Right lobe of liver (tissue), 4 donors: ENCODE measurements around the gene TTC7B.

ENCODE experiments used
- CTCF ChIP-seq, 4 donors: fragments of 200-600 bp in 3 of 4; fragments of 450-650 bp in 1 of 4; IDR thresholded peaks; one replicate each; pipeline versions ENCODE4 v1.5.1 to v1.8.0; 2016 to 2022; ENCODE audit warnings: antibody characterized with exemption in 4 of 4, mild to moderate bottlenecking in 2 of 4
- POLR2A ChIP-seq: fragments of 450-650 bp; IDR thresholded peaks from one replicate; pipeline ENCODE4 v1.6.1; 2017; ENCODE audit warnings: antibody characterized with exemption, mild to moderate bottlenecking
- donor health status: DM: no; HTN: no; CAD: no.
- donor health status: DM: no; HTN: no; CAD: no.
- donor health status: DM: no; HTN: yes; CAD: no.

GRCh38 chr14:90692826-90693225 lies 123.4 kb downstream of the TTC7B start:
- TF ChIP-seq CTCF (IDR thresholded peaks at IDR 0.05) (no peak), POLR2A (no peak)
